ENCODE results near the gene GLMN.

GLMN gene

GRCh38 chr1:92211166-92211565 lies 87.6 kb downstream of the GLMN start:
- H3K27ac ChIP-seq = no peak overlapping the region
- no peak overlapping the region for H3K9ac ChIP-seq
- no peak overlapping the region for H2AFZ ChIP-seq
- H3K27me3 ChIP-seq (ENCODE audit: control insufficient read depth, insufficient read depth, low read length) = no peaks in the 10 kb centered on the region
- peaks cover 3% of the 10 kb centered on the region for H3K9me3 ChIP-seq (ENCODE audit: control insufficient read depth, low read length)
- no peaks in the 10 kb centered on the region for H3K36me3 ChIP-seq (ENCODE audit: control insufficient read depth, insufficient read depth, low read length)
- no peak for TF ChIP-seq CTCF (IDR thresholded peaks at IDR 0.05)
- H3K4me1 ChIP-seq = no peaks in the 10 kb centered on the region
- H3K4me3 ChIP-seq (ENCODE audit: low read depth, low read length) = no peak overlapping the region
- no peak overlapping the region for H3K4me2 ChIP-seq (ENCODE audit: low read length)
- H3K79me2 ChIP-seq = no peaks in the 10 kb centered on the region

- H2AFZ ChIP-seq = no peak overlapping the region
- no peaks in the 10 kb centered on the region for H3K36me3 ChIP-seq (ENCODE audit: control insufficient read depth, insufficient read depth, low read length)
- no peaks in the 10 kb centered on the region for H3K27me3 ChIP-seq (ENCODE audit: control insufficient read depth, insufficient read depth, low read length)
- H3K27ac ChIP-seq = no peak overlapping the region
- H3K4me1 ChIP-seq = no peaks in the 10 kb centered on the region
- no peaks in the 10 kb centered on the region for H3K79me2 ChIP-seq
- no peak overlapping the region for H3K9ac ChIP-seq
- no peak for TF ChIP-seq CTCF (IDR thresholded peaks at IDR 0.05)
- H3K4me3 ChIP-seq (ENCODE audit: low read depth, low read length) = no peak overlapping the region
- peaks cover 4% of the 10 kb centered on the region for H3K9me3 ChIP-seq (ENCODE audit: control insufficient read depth, low read length)
- no peak overlapping the region for H3K4me2 ChIP-seq (ENCODE audit: low read length)
Measured at GRCh38 chr1:92210701-92211100, 88.1 kb downstream of the GLMN start.

- Histone ChIP-seq H3K79me2 (no peaks in the 10 kb centered on the region), H2AFZ (no peak overlapping the region), H3K27me3 (ENCODE audit: control insufficient read depth, insufficient read depth, low read length) (no peaks in the 10 kb centered on the region), H3K9me3 (ENCODE audit: control insufficient read depth, low read length) (peaks cover 4% of the 10 kb centered on the region), H3K4me3 (ENCODE audit: low read depth, low read length) (no peak overlapping the region), H3K27ac (no peak overlapping the region), H3K36me3 (ENCODE audit: control insufficient read depth, insufficient read depth, low read length) (no peaks in the 10 kb centered on the region), H3K9ac (no peak overlapping the region), H3K4me2 (ENCODE audit: low read length) (no peak overlapping the region), H3K4me1 (no peaks in the 10 kb centered on the region)
- no peak for TF ChIP-seq CTCF (IDR thresholded peaks at IDR 0.05)
Measured at GRCh38 chr1:92203105-92203504, 95.7 kb downstream of the GLMN start.

- no peak overlapping the region for H3K4me2 ChIP-seq (ENCODE audit: low read length)
- H3K36me3 ChIP-seq (ENCODE audit: control insufficient read depth, insufficient read depth, low read length) = no peaks in the 10 kb centered on the region
- peaks cover 4% of the 10 kb centered on the region for H3K9me3 ChIP-seq (ENCODE audit: control insufficient read depth, low read length)
- no peak overlapping the region for H3K4me3 ChIP-seq (ENCODE audit: low read depth, low read length)
- H3K9ac ChIP-seq = no peak overlapping the region
- no peaks in the 10 kb centered on the region for H3K27me3 ChIP-seq (ENCODE audit: control insufficient read depth, insufficient read depth, low read length)
- no peaks in the 10 kb centered on the region for H3K79me2 ChIP-seq
- no peak overlapping the region for H3K27ac ChIP-seq
- no peak for TF ChIP-seq CTCF (IDR thresholded peaks at IDR 0.05)
- no peak overlapping the region for H2AFZ ChIP-seq
- no peaks in the 10 kb centered on the region for H3K4me1 ChIP-seq
Measured at GRCh38 chr1:92201973-92202372, 96.8 kb downstream of the GLMN start.
